Pancreas (tissue), 10 donors: ENCODE data around the gene APC2. TPM values are rescaled to one million over a fixed set of nuclear protein-coding genes. Genes with fewer than 3 reads are reported as not detected.

Source experiments
- ATAC-seq, 4 donors: fragments of 200-7000 bp; cut with Tn5 transposase; one replicate each; pipeline versions ENCODE4 v1.8.0 to v1.9.1; 2020; ENCODE audit warnings: mild to moderate bottlenecking in 4 of 4, moderate library complexity in 4 of 4
- DNase-seq, 6 donors: peaks; one replicate each; pipeline ENCODE4 v3.0.0-alpha.2; 2020
- FAIRE-seq: peaks from 2 replicates; lab custom pipeline; 2012; peaks lifted over from hg19 to GRCh38; lab: Jason Lieb, UNC
- H3K27ac ChIP-seq, 4 donors: fragments of 200-600 bp; sonication (generic); 1 replicate in 3 of 4; 2 replicates in 1 of 4; pipeline versions ENCODE4 v1.5.0 to v1.8.0; 2020
- H3K27me3 ChIP-seq, 4 donors: fragments of 200-600 bp; one replicate each; pipeline ENCODE4 v1.8.0; 2021
- H3K36me3 ChIP-seq, 3 donors: fragments of 200-600 bp; sonication (generic) in 1 of 3; one replicate each; pipeline versions ENCODE4 v1.5.0 to v1.8.0; 2020 to 2021
- H3K4me1 ChIP-seq, 3 donors: fragments of 200-600 bp; one replicate each; pipeline ENCODE4 v1.8.0; 2021
- H3K4me3 ChIP-seq, 4 donors: fragments of 200-600 bp; sonication (generic) in 2 of 4; one replicate each; pipeline versions ENCODE4 v1.5.0 to v1.8.0; 2020 to 2021
- H3K9me3 ChIP-seq, 4 donors: fragments of 200-600 bp; one replicate each; pipeline ENCODE4 v1.8.0; 2021
- WGBS, 2 donors: extraction: QIAGEN DNeasy Blood & Tissue Kit; methylation state at CpG; one replicate each; pipeline ENCODE4 v1.1.7; 2013; 5-methylcytosine and 5-hydroxymethylcytosine counted together
- intact Hi-C, 3 donors: fragments of 100-400 bp; cut with DNase I; formaldehyde crosslinking; loops; one replicate each; pipeline versions ENCODE4 v1.11.1 to v1.14.2; 2022
- polyA plus RNA-seq, 2 donors: library from polyadenylated mRNA; stranded (reverse); fragments of 200-250 nt; gene quantifications; one replicate each; pipeline ENCODE4 v1.2.3, GENCODE V29; 2013
- total RNA-seq, 6 donors: library from RNA; stranded (reverse); fragmentation: NEBNext Ultra II Directional in 4 of 6; extraction: Animal tissue kit (Norgen Biotek cat#: 25700) in 4 of 6; gene quantifications; one replicate each; pipeline versions ENCODE4 v1.2.1 to v1.2.4, GENCODE V29; 2021 to 2023
- TF ChIP-seq, protein P1 (sequence below), 4 donors: fragments of 200-600 bp; sonication (generic) in 3 of 4; IDR thresholded peaks; one replicate each; pipeline versions ENCODE4 v1.5.0 to v1.8.0; 2021; ENCODE audit warnings: antibody characterized with exemption in 4 of 4
- donor health status: healthy with polysubstance abuse.
- donor health status: DM: no; HTN: no; CAD: no; lungs with moderate emphysema.
- donor health status: DM: no; HTN: no; CAD: no.
- donor health status: control.
- donor health status: control.
- donor health status: Bipolar disorder and iron deficiency.
- donor health status: DM: yes; HTN: yes; CAD: no.
- donor health status: DM: no; HTN: no; CAD: no.
- donor health status: DM: no; HTN: no; CAD: no.
- donor health status: DM: yes; HTN: yes; CAD: no.

Gene APC2
- total and polyA plus RNA-seq, 8 donors = 0.04 to 0.27 (median 0.06) TPM; not detected in 1

DNA sequence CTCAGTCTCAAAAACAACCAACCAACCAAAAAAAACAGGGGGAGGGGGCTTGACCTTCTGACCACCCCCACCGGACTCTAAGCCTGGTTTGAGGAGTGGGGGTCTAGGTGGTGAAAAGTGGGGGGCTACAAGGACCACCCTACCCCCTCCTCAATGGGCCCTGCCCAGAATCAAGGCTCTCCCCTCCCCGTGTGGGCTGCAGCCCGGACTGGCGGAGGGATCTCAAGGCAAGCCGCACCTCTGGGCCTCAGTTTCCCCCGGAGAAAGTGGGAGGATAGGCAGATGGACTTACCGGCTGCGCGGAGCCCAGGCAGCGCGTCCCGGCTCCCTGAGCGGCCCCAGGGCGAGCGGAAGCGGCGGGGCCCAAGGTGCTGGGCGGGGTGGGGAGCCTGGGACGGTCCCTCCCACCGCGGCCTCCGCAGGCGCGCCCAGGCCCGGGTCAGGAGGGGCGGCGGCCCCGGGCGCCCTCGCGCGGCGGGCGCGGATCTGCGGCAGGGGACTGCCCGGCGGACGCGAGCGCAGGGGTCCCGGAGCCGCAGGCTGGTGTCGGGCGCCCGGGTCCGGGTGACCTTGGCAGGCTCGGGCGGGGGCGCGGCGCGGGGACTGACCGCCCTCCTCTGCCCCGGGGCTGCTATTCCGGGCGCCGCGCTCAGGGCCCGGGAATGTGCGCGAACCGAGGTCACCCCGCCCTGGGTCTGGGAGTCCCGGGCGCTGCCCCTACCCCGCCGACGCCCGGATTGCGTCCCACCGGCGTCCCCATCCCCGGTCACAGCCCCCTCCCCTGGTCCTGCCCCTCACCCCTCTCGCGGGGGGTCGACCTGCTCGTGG lies 63.0 kb downstream of the APC2 start, which contains the start of gene ADAMTSL5:
TSS of gene ADAMTSL5 (minus strand) at position 349 of the 828 bp plus-strand sequence. CDS start 2,076 bp downstream, outside the sequence.
- Histone ChIP-seq H3K27ac (no peak within 1 kb of the TSS), H3K9me3 (no peaks in the 10 kb centered on the region), H3K36me3 (no peaks in the 10 kb centered on the region), H3K27me3 (no peaks in the 10 kb centered on the region), H3K4me1 (no peaks in the 10 kb centered on the region), H3K4me3 (peak within 1 kb of the TSS in 3 of 4 donors; percentile 18 to 48 (median 25))
- no peak for FAIRE-seq
- intact Hi-C loops = loop anchor here in 1 of 3 donors (10.0 kb wide), 1 partner anchor 68 kb away; no protein-coding TSS in a partner anchor
- DNase-seq = peak in 2 of 6 donors; percentile 75 to 82
- TF ChIP-seq, protein P1, sequence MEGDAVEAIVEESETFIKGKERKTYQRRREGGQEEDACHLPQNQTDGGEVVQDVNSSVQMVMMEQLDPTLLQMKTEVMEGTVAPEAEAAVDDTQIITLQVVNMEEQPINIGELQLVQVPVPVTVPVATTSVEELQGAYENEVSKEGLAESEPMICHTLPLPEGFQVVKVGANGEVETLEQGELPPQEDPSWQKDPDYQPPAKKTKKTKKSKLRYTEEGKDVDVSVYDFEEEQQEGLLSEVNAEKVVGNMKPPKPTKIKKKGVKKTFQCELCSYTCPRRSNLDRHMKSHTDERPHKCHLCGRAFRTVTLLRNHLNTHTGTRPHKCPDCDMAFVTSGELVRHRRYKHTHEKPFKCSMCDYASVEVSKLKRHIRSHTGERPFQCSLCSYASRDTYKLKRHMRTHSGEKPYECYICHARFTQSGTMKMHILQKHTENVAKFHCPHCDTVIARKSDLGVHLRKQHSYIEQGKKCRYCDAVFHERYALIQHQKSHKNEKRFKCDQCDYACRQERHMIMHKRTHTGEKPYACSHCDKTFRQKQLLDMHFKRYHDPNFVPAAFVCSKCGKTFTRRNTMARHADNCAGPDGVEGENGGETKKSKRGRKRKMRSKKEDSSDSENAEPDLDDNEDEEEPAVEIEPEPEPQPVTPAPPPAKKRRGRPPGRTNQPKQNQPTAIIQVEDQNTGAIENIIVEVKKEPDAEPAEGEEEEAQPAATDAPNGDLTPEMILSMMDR (IDR thresholded peaks at IDR 0.05) = no peak
- peak; percentile 35 to 59 (median 44) for ATAC-seq
- WGBS, 2 donors = 3% methylated on average over 34 to 78 of the region's 78 CpGs

DNA sequence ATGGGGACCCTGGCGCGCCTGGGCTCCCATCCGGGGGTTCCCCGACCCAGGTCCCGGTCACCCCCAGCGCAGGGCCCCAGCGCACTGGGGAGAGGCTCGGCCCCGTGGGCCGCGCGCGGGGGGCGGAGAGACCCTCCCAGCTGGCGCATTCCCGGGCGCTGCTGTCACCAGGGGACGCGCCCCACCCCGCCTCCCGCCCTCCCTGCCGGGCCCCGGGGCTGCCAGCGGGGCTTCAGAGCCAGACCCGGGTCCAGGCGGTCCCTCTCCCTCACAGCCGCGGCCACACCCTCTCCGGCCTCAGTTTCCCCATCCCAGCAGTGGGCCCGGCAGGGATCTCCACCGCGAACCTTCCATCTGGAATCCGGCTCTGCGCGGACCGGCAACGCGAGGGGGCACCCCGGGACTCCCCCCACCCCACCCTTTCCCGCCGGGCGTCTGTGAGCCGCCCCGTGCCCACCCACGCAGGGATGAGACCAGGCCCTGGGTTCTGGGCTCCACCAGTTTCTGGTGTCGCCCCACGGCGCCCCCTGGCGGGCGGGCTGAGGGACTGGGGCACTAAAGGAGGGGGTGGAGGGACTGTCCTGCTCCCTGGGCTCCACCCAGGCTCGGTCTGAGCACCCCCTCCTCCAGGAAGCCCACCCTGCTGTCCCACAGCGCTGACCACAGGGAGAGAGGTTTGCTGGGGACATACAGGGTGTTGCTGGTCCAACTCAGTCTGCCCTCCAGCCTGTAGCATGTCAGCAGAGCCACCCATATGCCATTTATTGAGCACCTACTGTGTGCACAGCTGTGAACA lies 63.8 kb downstream of the APC2 start:
- peak overlapping the region in 3 of 4 donors; percentile 18 to 48 (median 25) for H3K4me3 ChIP-seq
- H3K27ac ChIP-seq = no peak overlapping the region
- no peaks in the 10 kb centered on the region for H3K36me3 ChIP-seq
- no peaks in the 10 kb centered on the region for H3K4me1 ChIP-seq
- DNase-seq = peak in 5 of 6 donors; percentile 53 to 87 (median 76)
- peak; percentile 71 to 80 (median 78) for ATAC-seq
- H3K27me3 ChIP-seq = no peaks in the 10 kb centered on the region
- TF ChIP-seq, protein P1 (IDR thresholded peaks at IDR 0.05) = peak; percentile 47 to 53 (median 51)
- H3K9me3 ChIP-seq = no peaks in the 10 kb centered on the region
- intact Hi-C loops = loop anchor here in 1 of 3 donors (10.0 kb wide), 1 partner anchor 69 kb away; no protein-coding TSS in a partner anchor
- WGBS, 2 donors = 5 to 7% methylated on average over 36 to 52 of the region's 52 CpGs
- no peak for FAIRE-seq

DNA sequence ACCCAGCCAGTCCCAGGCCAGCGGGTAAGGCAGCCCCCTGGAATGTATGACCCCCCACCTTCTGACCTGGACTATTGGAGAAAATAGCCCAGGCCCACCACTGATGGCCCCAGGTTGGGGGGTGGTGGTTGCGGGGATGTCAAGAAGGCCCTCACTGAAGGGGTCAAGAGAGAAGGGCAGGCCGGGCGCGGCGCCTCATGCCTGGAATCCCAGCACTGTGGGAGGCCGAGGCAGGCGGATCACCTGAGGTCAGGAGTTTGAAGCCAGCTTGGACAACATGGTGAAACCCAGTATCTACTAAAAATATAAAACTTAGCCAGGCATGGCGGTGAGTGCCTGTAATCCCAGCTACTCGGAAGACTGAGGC lies 64.4 kb downstream of the APC2 start:
- ATAC-seq (no peak), FAIRE-seq (no peak), DNase-seq (peak in 1 of 6 donors; percentile 56)
- Histone ChIP-seq H3K27me3 (no peaks in the 10 kb centered on the region), H3K27ac (no peak overlapping the region), H3K4me1 (no peaks in the 10 kb centered on the region), H3K36me3 (no peaks in the 10 kb centered on the region), H3K4me3 (no peak overlapping the region), H3K9me3 (no peaks in the 10 kb centered on the region)
- WGBS, 2 donors = 54 to 57% methylated on average over 10 of the region's 10 CpGs
- TF ChIP-seq, protein P1 (IDR thresholded peaks at IDR 0.05) = no peak
- intact Hi-C loops = loop anchor here in 1 of 3 donors (10.0 kb wide), 1 partner anchor 69 kb away; no protein-coding TSS in a partner anchor

DNA sequence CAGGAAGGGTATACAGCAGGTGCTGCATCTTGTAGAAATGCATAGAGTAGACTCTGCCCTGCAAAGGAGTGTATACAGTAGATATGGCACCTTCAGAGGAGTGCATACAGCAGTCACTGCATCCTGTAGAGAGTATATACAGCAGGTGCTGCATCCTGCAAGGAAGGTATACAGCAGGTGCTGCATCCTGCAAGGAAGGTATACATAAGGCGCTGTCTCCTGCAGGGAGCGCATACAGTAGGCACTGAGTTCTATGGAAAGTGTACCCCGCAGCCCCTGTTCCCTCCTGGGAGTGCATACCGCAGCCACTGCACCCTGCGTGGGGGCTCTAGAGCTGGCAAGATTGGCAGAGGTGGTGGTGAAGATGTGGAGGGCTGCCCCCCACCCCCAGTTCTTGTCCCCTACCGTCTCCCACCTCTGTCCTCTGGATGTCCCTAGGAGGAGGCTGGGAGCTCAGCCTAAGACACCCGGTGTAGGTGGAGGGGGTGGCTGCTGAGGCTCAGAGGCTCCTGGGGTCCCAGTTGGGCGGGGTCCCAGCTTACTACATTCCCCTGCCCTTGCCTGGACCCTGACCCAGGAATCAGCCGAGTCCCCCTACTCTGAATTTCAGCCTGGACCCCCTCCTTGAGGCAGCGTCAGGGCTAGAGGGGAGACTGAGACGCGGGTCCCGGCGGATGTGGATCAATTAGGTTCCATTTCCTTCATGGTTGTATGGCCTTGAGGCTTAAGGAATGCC lies 65.2 kb downstream of the APC2 start:
- Histone ChIP-seq H3K4me3 (no peak overlapping the region), H3K4me1 (no peaks in the 10 kb centered on the region), H3K9me3 (no peaks in the 10 kb centered on the region), H3K36me3 (no peaks in the 10 kb centered on the region), H3K27me3 (no peaks in the 10 kb centered on the region), H3K27ac (no peak overlapping the region)
- WGBS, 2 donors = 56 to 63% methylated on average over 14 of the region's 14 CpGs
- no peak for ATAC-seq
- intact Hi-C loops = loop anchor here in 1 of 3 donors (10.0 kb wide), 1 partner anchor 70 kb away; no protein-coding TSS in a partner anchor
- FAIRE-seq = no peak
- peak in 1 of 6 donors; percentile 25 for DNase-seq
- TF ChIP-seq, protein P1 (IDR thresholded peaks at IDR 0.05) = no peak
